Measurements from ENCODE around the gene TMEM266.
"Not testable (repeated sequence)": the region's sequence is repeated elsewhere in the genome, so short reads cannot be mapped to it uniquely, and the experiment has no call there.

TMEM266 gene

DNA sequence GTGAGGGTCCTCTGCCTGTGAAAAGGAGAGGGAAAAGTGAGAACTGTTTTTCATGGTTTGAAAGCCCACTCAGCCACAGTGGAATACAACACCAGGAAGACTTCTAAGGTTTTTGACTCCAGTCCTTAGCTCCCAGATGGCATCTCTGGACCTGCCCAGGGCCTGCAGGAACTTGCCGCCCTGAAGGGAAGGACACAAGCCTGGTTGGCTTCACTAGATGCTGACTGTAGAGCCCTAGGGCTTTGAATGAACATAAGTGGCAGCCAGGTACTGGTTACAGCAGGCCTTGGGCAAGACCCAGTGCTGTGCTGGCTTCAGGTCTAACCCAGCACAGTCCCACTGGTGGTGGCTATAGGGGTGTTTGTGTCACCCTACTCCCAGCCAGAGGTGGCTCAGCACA lies 21.3 kb upstream of the TMEM266 start:
- no peak for ATAC-seq
- TF ChIP-seq, protein P1, sequence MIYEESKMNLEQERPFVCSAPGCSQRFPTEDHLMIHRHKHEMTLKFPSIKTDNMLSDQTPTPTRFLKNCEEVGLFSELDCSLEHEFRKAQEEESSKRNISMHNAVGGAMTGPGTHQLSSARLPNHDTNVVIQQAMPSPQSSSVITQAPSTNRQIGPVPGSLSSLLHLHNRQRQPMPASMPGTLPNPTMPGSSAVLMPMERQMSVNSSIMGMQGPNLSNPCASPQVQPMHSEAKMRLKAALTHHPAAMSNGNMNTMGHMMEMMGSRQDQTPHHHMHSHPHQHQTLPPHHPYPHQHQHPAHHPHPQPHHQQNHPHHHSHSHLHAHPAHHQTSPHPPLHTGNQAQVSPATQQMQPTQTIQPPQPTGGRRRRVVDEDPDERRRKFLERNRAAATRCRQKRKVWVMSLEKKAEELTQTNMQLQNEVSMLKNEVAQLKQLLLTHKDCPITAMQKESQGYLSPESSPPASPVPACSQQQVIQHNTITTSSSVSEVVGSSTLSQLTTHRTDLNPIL (CRISPR knock-in tag; IDR thresholded peaks at IDR 0.05; ENCODE audit: low read depth): no peak
- TF ChIP-seq BACH2 (CRISPR knock-in tag; IDR thresholded peaks at IDR 0.05; ENCODE audit: borderline replicate concordance) (no peak), ISL1 (CRISPR knock-in tag; IDR thresholded peaks at IDR 0.05) (no peak), PPARA (CRISPR knock-in tag; IDR thresholded peaks at IDR 0.05; ENCODE audit: borderline replicate concordance) (no peak), ESRRG (CRISPR knock-in tag; IDR thresholded peaks at IDR 0.05) (no peak), ZNF565 (CRISPR knock-in tag; conservative IDR thresholded peaks at IDR 0.05; ENCODE audit: low read depth) (no peak), ZFP3 (CRISPR knock-in tag; IDR thresholded peaks at IDR 0.05) (no peak), GLIS3 (CRISPR knock-in tag; IDR thresholded peaks at IDR 0.05) (no peak), SNAI2 (CRISPR knock-in tag; IDR thresholded peaks at IDR 0.05) (no peak), ZNF8 (CRISPR knock-in tag; IDR thresholded peaks at IDR 0.05) (no peak), ZNF70 (CRISPR knock-in tag; IDR thresholded peaks at IDR 0.05) (no peak), TOX (CRISPR knock-in tag; IDR thresholded peaks at IDR 0.05; ENCODE audit: borderline replicate concordance) (no peak), OSR1 (CRISPR knock-in tag; IDR thresholded peaks at IDR 0.05) (no peak)
- TF ChIP-seq, protein P2, sequence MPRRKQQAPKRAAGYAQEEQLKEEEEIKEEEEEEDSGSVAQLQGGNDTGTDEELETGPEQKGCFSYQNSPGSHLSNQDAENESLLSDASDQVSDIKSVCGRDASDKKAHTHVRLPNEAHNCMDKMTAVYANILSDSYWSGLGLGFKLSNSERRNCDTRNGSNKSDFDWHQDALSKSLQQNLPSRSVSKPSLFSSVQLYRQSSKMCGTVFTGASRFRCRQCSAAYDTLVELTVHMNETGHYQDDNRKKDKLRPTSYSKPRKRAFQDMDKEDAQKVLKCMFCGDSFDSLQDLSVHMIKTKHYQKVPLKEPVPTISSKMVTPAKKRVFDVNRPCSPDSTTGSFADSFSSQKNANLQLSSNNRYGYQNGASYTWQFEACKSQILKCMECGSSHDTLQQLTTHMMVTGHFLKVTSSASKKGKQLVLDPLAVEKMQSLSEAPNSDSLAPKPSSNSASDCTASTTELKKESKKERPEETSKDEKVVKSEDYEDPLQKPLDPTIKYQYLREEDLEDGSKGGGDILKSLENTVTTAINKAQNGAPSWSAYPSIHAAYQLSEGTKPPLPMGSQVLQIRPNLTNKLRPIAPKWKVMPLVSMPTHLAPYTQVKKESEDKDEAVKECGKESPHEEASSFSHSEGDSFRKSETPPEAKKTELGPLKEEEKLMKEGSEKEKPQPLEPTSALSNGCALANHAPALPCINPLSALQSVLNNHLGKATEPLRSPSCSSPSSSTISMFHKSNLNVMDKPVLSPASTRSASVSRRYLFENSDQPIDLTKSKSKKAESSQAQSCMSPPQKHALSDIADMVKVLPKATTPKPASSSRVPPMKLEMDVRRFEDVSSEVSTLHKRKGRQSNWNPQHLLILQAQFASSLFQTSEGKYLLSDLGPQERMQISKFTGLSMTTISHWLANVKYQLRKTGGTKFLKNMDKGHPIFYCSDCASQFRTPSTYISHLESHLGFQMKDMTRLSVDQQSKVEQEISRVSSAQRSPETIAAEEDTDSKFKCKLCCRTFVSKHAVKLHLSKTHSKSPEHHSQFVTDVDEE (CRISPR knock-in tag; IDR thresholded peaks at IDR 0.05): no peak
- TF ChIP-seq, protein P3, sequence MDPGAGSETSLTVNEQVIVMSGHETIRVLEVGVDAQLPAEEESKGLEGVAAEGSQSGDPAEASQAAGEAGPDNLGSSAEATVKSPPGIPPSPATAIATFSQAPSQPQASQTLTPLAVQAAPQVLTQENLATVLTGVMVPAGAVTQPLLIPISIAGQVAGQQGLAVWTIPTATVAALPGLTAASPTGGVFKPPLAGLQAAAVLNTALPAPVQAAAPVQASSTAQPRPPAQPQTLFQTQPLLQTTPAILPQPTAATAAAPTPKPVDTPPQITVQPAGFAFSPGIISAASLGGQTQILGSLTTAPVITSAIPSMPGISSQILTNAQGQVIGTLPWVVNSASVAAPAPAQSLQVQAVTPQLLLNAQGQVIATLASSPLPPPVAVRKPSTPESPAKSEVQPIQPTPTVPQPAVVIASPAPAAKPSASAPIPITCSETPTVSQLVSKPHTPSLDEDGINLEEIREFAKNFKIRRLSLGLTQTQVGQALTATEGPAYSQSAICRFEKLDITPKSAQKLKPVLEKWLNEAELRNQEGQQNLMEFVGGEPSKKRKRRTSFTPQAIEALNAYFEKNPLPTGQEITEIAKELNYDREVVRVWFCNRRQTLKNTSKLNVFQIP (CRISPR knock-in tag; IDR thresholded peaks at IDR 0.05; ENCODE audit: borderline replicate concordance, low read depth): no peak

DNA sequence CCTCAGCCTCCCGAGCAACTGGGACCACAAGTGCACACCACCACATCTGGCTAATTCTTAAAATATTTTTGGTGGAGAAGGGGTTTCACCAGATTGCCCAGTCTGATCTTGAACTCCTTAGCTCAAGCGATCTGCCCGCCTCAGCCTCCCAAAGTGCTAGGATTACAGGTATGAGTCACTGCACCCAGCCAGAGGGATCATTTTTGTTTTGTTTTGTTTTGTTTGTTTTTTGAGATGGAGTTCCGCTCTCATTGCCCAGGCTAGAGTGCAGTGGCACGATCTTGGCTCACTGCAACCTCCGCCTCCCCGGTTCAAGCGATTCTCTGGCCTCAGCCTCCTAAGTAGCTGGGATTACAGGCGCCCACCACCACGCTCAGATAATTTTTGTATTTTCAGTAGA lies 5.6 kb upstream of the TMEM266 start:
- not testable (repeated sequence) for ATAC-seq

DNA sequence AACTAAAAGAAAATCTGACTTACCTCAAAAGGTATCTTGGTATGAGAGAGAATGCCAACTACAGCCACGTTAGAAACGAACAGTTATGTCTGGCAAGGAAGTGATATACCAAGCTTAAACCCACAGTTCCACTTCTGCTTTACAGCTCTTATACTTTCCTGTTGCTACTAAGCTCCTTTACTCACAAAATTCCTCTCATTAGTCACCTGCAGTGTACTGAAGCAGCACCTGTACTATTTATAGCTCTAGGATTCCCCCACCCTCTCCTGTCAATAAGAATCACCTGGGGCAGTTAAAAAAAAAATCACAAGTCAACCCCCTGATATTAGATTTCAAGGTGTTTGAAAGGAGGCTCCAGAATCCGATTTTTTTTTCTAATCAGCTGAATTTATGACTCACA lies 2.9 kb upstream of the TMEM266 start:
- TF ChIP-seq ESRRG (CRISPR knock-in tag; IDR thresholded peaks at IDR 0.05) (no peak), ISL1 (CRISPR knock-in tag; IDR thresholded peaks at IDR 0.05) (no peak), TOX (CRISPR knock-in tag; IDR thresholded peaks at IDR 0.05; ENCODE audit: borderline replicate concordance) (no peak)
- TF ChIP-seq, protein P3 (CRISPR knock-in tag; IDR thresholded peaks at IDR 0.05; ENCODE audit: borderline replicate concordance, low read depth): no peak
- ATAC-seq: no peak

DNA sequence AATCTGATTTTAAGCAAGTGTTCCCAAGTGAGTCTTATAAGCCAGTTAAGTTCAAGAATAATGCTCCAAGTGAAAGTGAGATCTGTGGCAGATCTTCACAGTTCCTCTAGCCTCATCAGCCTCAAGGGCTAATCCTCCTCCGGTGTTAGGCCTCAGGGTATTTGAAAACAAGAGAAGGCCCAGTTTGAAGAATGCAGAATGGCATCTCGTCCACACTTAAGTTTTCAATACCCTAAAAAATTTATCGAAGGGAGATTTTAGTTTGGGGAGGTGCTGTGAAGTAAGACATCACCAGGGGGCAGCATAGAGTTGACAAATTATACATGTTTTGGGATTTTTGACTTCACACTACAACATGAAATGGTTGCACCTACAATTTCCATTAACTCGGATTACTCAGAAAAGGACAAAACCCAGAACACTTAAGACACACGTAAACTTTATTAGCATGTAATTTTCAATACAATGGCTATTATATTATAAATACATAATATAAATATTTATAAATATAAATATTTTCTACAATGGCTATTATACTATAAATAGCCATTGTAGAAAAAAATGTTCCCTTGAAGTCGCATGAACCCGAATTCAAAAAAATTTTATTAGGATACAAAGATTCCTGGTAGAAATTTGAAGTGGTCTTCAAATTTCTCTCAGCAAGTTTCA lies 2.3 kb upstream of the TMEM266 start:
- no peak; the same call in 2 of the 3 replicates for ATAC-seq
- TF ChIP-seq, protein P2 (CRISPR knock-in tag; IDR thresholded peaks at IDR 0.05): no peak
- TF ChIP-seq ZNF8 (CRISPR knock-in tag; IDR thresholded peaks at IDR 0.05): no peak
- no peak for TF ChIP-seq TCF4 (CRISPR knock-in tag; IDR thresholded peaks at IDR 0.05; ENCODE audit: borderline replicate concordance)
- no peak for TF ChIP-seq PPARA (CRISPR knock-in tag; IDR thresholded peaks at IDR 0.05; ENCODE audit: borderline replicate concordance)
- TF ChIP-seq OSR1 (CRISPR knock-in tag; IDR thresholded peaks at IDR 0.05): no peak
- TF ChIP-seq, protein P1 (CRISPR knock-in tag; IDR thresholded peaks at IDR 0.05; ENCODE audit: low read depth): no peak
- TF ChIP-seq ZFP3 (CRISPR knock-in tag; IDR thresholded peaks at IDR 0.05): no peak
- TF ChIP-seq, protein P3 (CRISPR knock-in tag; IDR thresholded peaks at IDR 0.05; ENCODE audit: borderline replicate concordance, low read depth): no peak
- TF ChIP-seq ESRRG (CRISPR knock-in tag; IDR thresholded peaks at IDR 0.05): no peak
- no peak for TF ChIP-seq ZFP30 (CRISPR knock-in tag; IDR thresholded peaks at IDR 0.05)
- no peak for TF ChIP-seq ZC3H10 (CRISPR knock-in tag; IDR thresholded peaks at IDR 0.05)
- no peak for TF ChIP-seq GLIS3 (CRISPR knock-in tag; IDR thresholded peaks at IDR 0.05)
- TF ChIP-seq RARB (CRISPR knock-in tag; IDR thresholded peaks at IDR 0.05): no peak
